Measurements from ENCODE around the gene PPP2R1B.

DNA sequence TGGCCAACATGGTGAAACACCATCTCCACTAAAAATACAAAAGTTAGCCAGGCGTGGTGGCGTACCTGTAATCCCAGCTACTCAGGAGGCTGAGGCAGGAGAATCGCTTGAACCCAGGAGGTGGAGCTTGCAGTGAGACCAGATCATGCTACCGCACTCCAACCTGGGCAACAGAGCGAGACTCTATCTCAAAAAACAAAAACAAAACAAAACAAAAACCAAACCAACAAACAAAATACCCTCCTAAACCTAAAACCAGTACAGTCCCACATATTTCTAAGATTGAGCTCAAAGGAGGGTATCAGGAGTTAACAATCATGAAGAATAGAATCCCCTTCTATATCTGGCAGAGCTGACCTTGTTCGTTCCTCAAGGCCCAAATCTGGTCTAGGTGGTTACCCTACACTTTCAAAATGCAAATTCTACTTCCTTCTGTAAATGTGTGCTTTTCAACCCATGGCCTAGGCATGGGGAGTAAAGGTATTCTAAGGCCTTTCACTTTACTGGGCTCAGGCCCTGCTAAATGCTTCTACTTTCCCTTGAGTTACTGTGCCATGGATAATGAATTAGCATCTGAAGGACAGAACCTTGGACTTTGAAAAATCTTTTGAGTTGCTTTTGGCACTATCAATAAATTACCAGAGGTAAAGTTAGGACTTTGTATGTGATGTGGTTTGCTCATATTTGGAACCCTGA is 10.4 kb upstream of the PPP2R1B start:
- TF ChIP-seq POLR2A (IDR thresholded peaks at IDR 0.05) (no peak), CTCF (IDR thresholded peaks at IDR 0.05) (no peak)
